ENCODE measurements around the gene IL23A. TPM values are rescaled to one million over a fixed set of nuclear protein-coding genes. Genes with fewer than 3 reads are reported as not detected.
A peak's percentile ranks its signal among the peaks of the same experiment; 100 is the strongest.

Gene IL23A
- total RNA-seq, 1 experiment from 2014 or later: 2.0 TPM

GRCh38 chr12:56298828-56299227, 39.9 kb upstream of the IL23A start:
- no peak overlapping the region for H2BK5ac ChIP-seq (ENCODE audit: insufficient read length, low read length)

More at GRCh38 chr12:56298828-56299227, 39.9 kb upstream of the IL23A start:
- no peak overlapping the region for H3T11ph ChIP-seq (ENCODE audit: low read length)
- no peak overlapping the region for H3K56ac ChIP-seq (ENCODE audit: insufficient read length, low read depth, low read length)
- peaks cover 11% of the 10 kb centered on the region for H3K23me2 ChIP-seq (ENCODE audit: insufficient read length, low read depth, low read length, poor library complexity, severe bottlenecking)
- no peak overlapping the region for H3K14ac ChIP-seq (ENCODE audit: insufficient read depth, low read length)
- Mint-ChIP-seq H3K9me3 (no peaks in the 10 kb centered on the region), H3K4me3 (peak overlapping the region; percentile 95 to 96), H3K27me3 (ENCODE audit: low read depth) (no peaks in the 10 kb centered on the region), H3K4me1 (peaks cover 15 to 19% of the 10 kb centered on the region in 2 experiments), H3K36me3 (ENCODE audit: insufficient read depth in 1 of 3, low read depth in 3 of 3) (peaks cover 4 to 38% (median 14%) of the 10 kb centered on the region in 3 experiments; a peak in 6 of 7 replicates), H3K27ac (no peak overlapping the region)
- no peak for TF ChIP-seq CTCF (conservative IDR thresholded peaks at IDR 0.05)
- H3K79me2 ChIP-seq (ENCODE audit: insufficient read depth, low read length): peaks cover 15% of the 10 kb centered on the region; the same call in 1 of the 2 replicates
- no peak overlapping the region for H2AK5ac ChIP-seq (ENCODE audit: insufficient read length, low read length)
- no peak overlapping the region for H4K8ac ChIP-seq (replicated peaks; ENCODE audit: insufficient read length, low read depth, low read length)
- DNase-seq: no peak
- peaks cover 15% of the 10 kb centered on the region for H3K79me1 ChIP-seq (ENCODE audit: insufficient read depth, low read depth, low read length, poor library complexity, severe bottlenecking)
- no peaks in the 10 kb centered on the region; the same call in 1 of the 2 replicates for H3K4me1 ChIP-seq (ENCODE audit: insufficient read depth, low read length)
- H3K4ac ChIP-seq (ENCODE audit: low read depth, low read length): no peak overlapping the region
- H3K4me2 ChIP-seq (ENCODE audit: insufficient read depth, insufficient read length, low read length): peak overlapping the region; percentile 96
- H4K91ac ChIP-seq (ENCODE audit: insufficient read length, low read depth, low read length): no peak overlapping the region
- no peak overlapping the region for H2AFZ ChIP-seq (ENCODE audit: low read length)
- no peak overlapping the region for H2BK20ac ChIP-seq (ENCODE audit: low read depth, low read length, poor library complexity, severe bottlenecking)
- no peak overlapping the region for H3K23ac ChIP-seq (ENCODE audit: insufficient read length, low read depth, low read length)
- H3K27me3 ChIP-seq (ENCODE audit: insufficient read depth, low read length): no peaks in the 10 kb centered on the region
- peak overlapping the region; percentile 87 for H3K9ac ChIP-seq (ENCODE audit: extremely low read depth, insufficient read length, low read length)
- WGBS (ENCODE audit: extremely low coverage, insufficient read length, low lambda C conversion rate): no CpG with 5 or more reads among the region's 5 CpGs
- H2BK12ac ChIP-seq (ENCODE audit: insufficient read length, low read depth, low read length): no peak overlapping the region
- H2BK15ac ChIP-seq (ENCODE audit: low read depth, low read length): no peak overlapping the region
- H4K5ac ChIP-seq (ENCODE audit: insufficient read length, low read depth, low read length): no peak overlapping the region
- no peaks in the 10 kb centered on the region for H3K9me3 ChIP-seq (ENCODE audit: control insufficient read depth, low read depth, low read length)
- no peaks in the 10 kb centered on the region for H4K20me1 ChIP-seq (ENCODE audit: control insufficient read depth, insufficient read depth, insufficient read length)
- H2BK120ac ChIP-seq (ENCODE audit: low read depth, low read length, poor library complexity, severe bottlenecking): no peak overlapping the region
- no peak overlapping the region for H3K27ac ChIP-seq (ENCODE audit: insufficient read length, low read depth, low read length)
- no peak overlapping the region for H3K18ac ChIP-seq (ENCODE audit: insufficient read length, low read depth, low read length)
